ENCODE measurements around the gene OPN1SW.

Gene OPN1SW

DNA sequence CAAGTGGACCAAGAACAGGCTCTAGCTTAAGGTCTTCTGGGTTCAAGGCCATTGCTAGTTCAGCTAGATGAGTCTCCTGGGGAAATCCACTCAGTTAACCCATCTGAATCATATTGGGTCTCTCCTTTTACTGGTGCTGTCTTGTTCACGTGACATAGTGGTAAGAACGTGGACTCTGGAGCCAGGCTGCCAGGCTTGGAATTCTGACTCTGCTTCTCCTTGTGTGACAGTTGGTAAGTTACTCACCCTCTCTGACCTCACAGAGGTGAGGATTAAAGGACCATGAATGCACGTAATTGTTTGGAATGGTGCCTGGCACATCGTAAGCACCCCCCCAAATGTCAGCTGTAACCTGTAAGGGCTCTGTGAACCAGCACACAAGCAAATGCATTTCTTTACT is 46.1 kb downstream of the OPN1SW start:
- no peak for DNase-seq

DNA sequence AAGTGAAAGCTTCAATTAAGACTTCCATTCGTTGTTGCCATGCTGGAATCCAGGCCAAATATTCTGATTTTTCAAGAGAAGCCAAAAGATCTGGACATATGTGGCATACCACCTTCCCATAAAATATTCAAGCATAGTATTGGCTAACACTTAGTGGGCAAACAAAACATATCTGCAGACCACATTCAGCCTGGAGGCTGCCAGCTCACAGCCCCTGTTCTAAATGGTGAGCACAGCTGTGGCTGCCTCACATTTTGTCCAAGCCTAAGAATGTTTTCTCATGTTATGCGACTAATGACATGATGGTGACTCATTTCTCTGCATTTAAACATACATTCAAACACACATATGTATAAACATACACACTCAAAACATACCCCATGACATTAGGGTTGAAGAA is 47.0 kb downstream of the OPN1SW start:
- no peak for DNase-seq

DNA sequence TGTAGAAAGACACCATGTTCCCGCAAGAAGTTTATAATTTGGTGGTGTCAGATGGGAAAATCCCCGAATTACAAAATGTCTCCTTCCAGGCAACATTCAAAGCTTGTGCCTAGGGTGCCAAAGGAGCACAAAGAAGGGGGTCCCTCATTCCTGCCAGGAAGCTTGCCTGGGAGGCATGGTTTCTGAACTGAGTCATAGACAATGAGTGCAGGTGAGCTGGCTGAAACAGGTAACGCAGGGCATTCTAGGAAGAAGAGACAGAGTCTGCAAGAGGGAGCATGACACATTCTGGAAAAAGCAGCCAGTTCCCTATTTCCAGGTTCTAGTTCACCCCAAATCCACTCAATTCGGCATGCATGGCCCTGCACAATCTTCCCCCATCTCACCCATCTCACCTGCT is 48.4 kb downstream of the OPN1SW start:
- DNase-seq, result no peak

DNA sequence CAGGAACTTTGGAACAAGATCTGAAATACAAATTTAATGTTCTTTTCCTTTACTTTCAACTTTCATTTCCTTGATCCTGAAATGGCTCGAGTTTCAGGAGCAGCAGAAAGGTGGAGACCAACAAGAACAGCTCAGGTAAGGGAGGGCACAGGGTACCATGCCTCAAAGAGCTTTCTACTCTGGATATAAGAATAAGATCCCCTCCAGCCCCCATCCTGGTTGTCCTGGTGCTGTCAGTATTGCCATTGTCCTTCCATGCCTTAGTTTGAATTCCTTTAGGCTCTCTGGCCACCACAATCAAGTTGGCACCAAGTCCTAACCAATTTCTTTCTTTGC is 48.9 kb downstream of the OPN1SW start:
- DNase-seq, result no peak

DNA sequence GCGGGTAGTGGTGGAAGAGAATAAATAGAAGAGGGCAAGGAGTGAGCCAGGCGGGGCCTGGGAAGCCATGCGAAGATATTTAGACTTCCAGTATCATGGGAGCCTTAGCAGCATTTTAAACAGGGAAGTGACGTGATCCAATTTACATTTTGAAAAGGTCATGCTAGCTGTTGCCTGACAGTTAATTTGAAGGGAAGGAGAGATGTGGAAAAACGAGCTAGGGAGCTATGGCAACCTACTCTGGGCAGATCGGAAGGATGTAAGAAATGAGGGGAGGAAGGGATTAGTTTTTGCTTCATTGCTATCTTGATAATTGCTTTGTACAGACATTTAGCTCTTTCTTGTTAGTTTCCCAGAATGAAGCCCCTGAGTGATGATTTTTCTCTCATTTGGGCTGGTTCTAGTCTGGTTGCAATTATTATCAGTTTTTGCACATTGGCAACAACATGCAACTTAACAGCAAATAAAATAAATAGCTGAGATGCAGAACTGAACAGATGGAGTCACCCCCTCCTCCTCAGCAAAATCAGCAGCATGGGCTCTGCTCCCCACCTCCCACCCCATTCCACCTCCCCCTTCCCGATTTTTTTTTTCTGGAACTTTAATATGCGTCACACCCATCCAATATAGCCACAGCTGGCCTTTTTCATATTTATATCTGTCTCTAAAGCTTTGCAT is 49.4 kb downstream of the OPN1SW start:
- DNase-seq, result no peak

DNA sequence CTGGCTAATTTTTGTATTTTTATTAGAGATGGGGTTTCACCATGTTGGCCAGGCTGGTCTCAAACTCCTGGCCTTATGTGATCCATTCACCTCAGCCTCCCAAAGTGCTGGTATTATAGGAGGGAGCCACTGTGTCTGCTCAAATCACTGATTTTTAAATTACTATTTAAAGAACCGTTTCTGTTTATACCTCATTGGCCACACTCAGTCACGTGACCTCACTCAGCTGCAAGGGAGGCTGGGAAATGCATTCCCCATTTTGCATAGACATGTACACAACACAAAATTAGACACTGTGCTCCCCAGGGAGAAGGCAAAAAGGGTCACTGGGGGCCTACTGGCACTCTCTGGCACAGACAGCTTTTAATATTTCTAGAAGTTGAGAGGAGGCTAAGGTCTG is 50.1 kb downstream of the OPN1SW start:
- DNase-seq, result no peak

DNA sequence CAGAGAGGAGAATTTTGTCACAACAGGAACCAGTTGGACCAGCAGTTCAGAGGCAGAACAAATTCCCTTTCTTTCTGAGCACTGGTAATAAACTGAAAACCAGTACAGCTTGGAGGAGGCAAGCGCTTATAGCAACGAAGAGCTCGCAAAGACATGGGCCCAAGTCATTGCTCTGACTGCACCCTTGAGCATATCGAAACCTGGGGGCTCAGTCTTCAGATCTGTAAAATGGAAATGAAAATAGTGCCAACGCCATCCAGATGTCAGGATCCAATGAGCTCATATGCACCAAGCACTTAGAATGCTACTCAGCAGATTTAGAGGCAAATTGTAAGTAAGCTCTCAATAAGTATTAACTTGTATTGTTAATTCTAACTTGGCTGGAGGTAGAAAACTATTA is 50.9 kb downstream of the OPN1SW start:
- DNase-seq, result no peak

All from activated CD4-positive, alpha-beta T cell treated with anti-CD3 and anti-CD28 coated beads for 1 hour (primary cell).